ENCODE measurements around the gene PIGX.

The PIGX gene

GRCh38 chr3:196775938-196776337 is 63.8 kb downstream of the PIGX start:
- no peak overlapping the region for H3K4me3 ChIP-seq (ENCODE audit: low read length)
- TF ChIP-seq CTCF (conservative IDR thresholded peaks at IDR 0.05; ENCODE audit: low read depth, low read length), result no peak
- no peak for DNase-seq (ENCODE audit: low read depth)

GRCh38 chr3:196777836-196778235 is 65.7 kb downstream of the PIGX start:
- DNase-seq (ENCODE audit: low read depth), result no peak
- H3K4me3 ChIP-seq (ENCODE audit: low read length), result no peak overlapping the region
- TF ChIP-seq CTCF (conservative IDR thresholded peaks at IDR 0.05; ENCODE audit: low read depth, low read length), result no peak

- TF ChIP-seq CTCF (conservative IDR thresholded peaks at IDR 0.05; ENCODE audit: low read depth, low read length), result no peak
- peak; percentile 60 for DNase-seq (ENCODE audit: low read depth)
- H3K4me3 ChIP-seq (ENCODE audit: low read length), result no peak overlapping the region
These were observed 66.6 kb downstream of the PIGX start for GRCh38 chr3:196778755-196779154.

- no peak for DNase-seq (ENCODE audit: low read depth)
- no peak overlapping the region for H3K4me3 ChIP-seq (ENCODE audit: low read length)
- no peak for TF ChIP-seq CTCF (conservative IDR thresholded peaks at IDR 0.05; ENCODE audit: low read depth, low read length)
These were observed 70.3 kb downstream of the PIGX start for GRCh38 chr3:196782511-196782910.

All from retinal pigment epithelial cell (primary cell).